SK-N-SH (cell line): ENCODE results near the gene TCTN1. TPM values are rescaled to one million over a fixed set of nuclear protein-coding genes. Genes with fewer than 3 reads are reported as not detected.

Source experiments
- CTCF ChIA-PET: fragments of 300-600, 350-600 bp; formaldehyde crosslinking; extraction: SDS; loops from one replicate; lab custom pipeline; 2021; lab: Yijun Ruan, JAX
- POLR2A ChIA-PET: fragments of 350-600 bp; sonication (Branson Sonifier 250); formaldehyde crosslinking; extraction: SDS; loops from one replicate; lab custom pipeline; 2020; ENCODE audit warnings: antibody characterized with exemption, inconsistent platforms; lab: Yijun Ruan, JAX
- DNase-seq: peaks from one replicate; pipeline ENCODE4 v3.0.0; 2012
- H2AFZ ChIP-seq: fragments of 200-600 bp; sonication (generic); 2 replicates; pipeline ENCODE4 v1.8.1; 2016; ENCODE audit warnings: antibody characterized with exemption, mild to moderate bottlenecking, low read depth
- H3F3A ChIP-seq: fragments of 200-600 bp; sonication (generic); replicated peaks from 2 replicates; pipeline ENCODE3; 2016; ENCODE audit warnings: antibody characterized with exemption, mild to moderate bottlenecking; ENCODE audit not compliant: insufficient read depth
- H3K27ac ChIP-seq, 2 experiments: fragments of 200-500 bp in 1 of 2; fragments of 200-600 bp in 1 of 2; sonication (Bioruptor generic) in 1 of 2; sonication (generic), shearing (Covaris generic) in 1 of 2; 2 replicates each; pipeline versions ENCODE4 v1.5.1 to v1.6.1; 2014 to 2016; ENCODE audit warnings: low read depth in 2 of 2, inconsistent platforms in 1 of 2, low read length in 1 of 2, mild to moderate bottlenecking in 1 of 2, mixed read lengths in 1 of 2
- H3K27me3 ChIP-seq: fragments of 200-600 bp; sonication (generic), shearing (Covaris generic); 2 replicates; pipeline ENCODE4 v1.6.1; 2016; ENCODE audit warnings: mixed run types; ENCODE audit not compliant: insufficient read depth
- H3K36me3 ChIP-seq, 2 experiments: fragments of 200-500 bp in 1 of 2; fragments of 200-600 bp in 1 of 2; sonication (Bioruptor generic) in 1 of 2; sonication (generic) in 1 of 2; replicated peaks in 1 of 2; 2 replicates each; pipeline versions ENCODE3 to v1.5.1; 2014 to 2016; ENCODE audit warnings: low read length in 1 of 2, mild to moderate bottlenecking in 1 of 2; ENCODE audit not compliant: insufficient read depth in 2 of 2, control insufficient read depth in 1 of 2
- H3K4me1 ChIP-seq, 2 experiments: fragments of 200-500 bp in 1 of 2; fragments of 200-600 bp in 1 of 2; sonication (Bioruptor generic) in 1 of 2; sonication (generic), shearing (Covaris generic) in 1 of 2; 2 replicates each; pipeline versions ENCODE4 v1.5.1 to v1.6.1; 2014 to 2016; ENCODE audit warnings: low read depth in 1 of 2, low read length in 1 of 2, mixed run types in 1 of 2; ENCODE audit not compliant: insufficient read depth in 2 of 2, control insufficient read depth in 1 of 2
- H3K4me2 ChIP-seq: fragments of 200-600 bp; sonication (generic), shearing (Covaris generic); 2 replicates; pipeline ENCODE4 v1.6.1; 2017; ENCODE audit warnings: mixed run types
- H3K4me3 ChIP-seq, 2 experiments: fragments of 200-500 bp in 1 of 2; fragments of 200-600 bp in 1 of 2; sonication (Bioruptor generic) in 1 of 2; sonication (generic), shearing (Covaris generic) in 1 of 2; 2 replicates each; pipeline versions ENCODE4 v1.5.1 to v1.8.1; 2014 to 2016; ENCODE audit warnings: low read depth in 2 of 2, inconsistent platforms in 1 of 2, low read length in 1 of 2, mild to moderate bottlenecking in 1 of 2, mixed read lengths in 1 of 2, moderate library complexity in 1 of 2
- H3K79me2 ChIP-seq: fragments of 200-600 bp; sonication (generic); 2 replicates; pipeline ENCODE4 v1.8.1; 2017; ENCODE audit warnings: mild to moderate bottlenecking; ENCODE audit not compliant: insufficient read depth
- H3K9ac ChIP-seq: fragments of 200-600 bp; sonication (generic); 2 replicates; pipeline ENCODE4 v1.6.1; 2017; ENCODE audit warnings: mixed run types
- H3K9me2 ChIP-seq: fragments of 200-600 bp; sonication (generic); 2 replicates; pipeline ENCODE4 v1.6.1; 2017; ENCODE audit warnings: mixed run types
- H3K9me3 ChIP-seq: fragments of 200-600 bp; sonication (generic); 2 replicates; pipeline ENCODE4 v1.6.1; 2017; ENCODE audit warnings: mixed run types, mild to moderate bottlenecking, moderate library complexity
- H4K20me1 ChIP-seq: fragments of 200-600 bp; sonication (generic); 2 replicates; pipeline ENCODE4 v1.6.1; 2017; ENCODE audit warnings: mild to moderate bottlenecking, mixed run types; ENCODE audit not compliant: insufficient read depth
- ELF1 ChIP-seq: IDR thresholded peaks from 2 replicates; pipeline ENCODE4 v1.4.0; 2012
- FOXM1 ChIP-seq: IDR thresholded peaks from 2 replicates; pipeline ENCODE4 v1.4.0; 2012; ENCODE audit warnings: low read depth, mild to moderate bottlenecking
- GATA2 ChIP-seq: sonication (generic); formaldehyde crosslinking; IDR thresholded peaks from 2 replicates; pipeline ENCODE4 v1.5.0; 2020; ENCODE audit warnings: mild to moderate bottlenecking, missing genetic modification reagents
- MEF2A ChIP-seq: IDR thresholded peaks from 2 replicates; pipeline ENCODE4 v1.4.0; 2012; ENCODE audit warnings: low read depth, borderline replicate concordance
- POLR2AphosphoS5 ChIP-seq: IDR thresholded peaks from 2 replicates; pipeline ENCODE4 v1.6.1; 2012; ENCODE audit warnings: low read depth, low read length
- RCOR1 ChIP-seq: fragments of 150-350 bp; IDR thresholded peaks from 2 replicates; pipeline ENCODE4 v1.6.1; 2017; ENCODE audit warnings: antibody characterized with exemption, low read length
- REST ChIP-seq: IDR thresholded peaks from 2 replicates; pipeline ENCODE4 v1.6.1; 2012; ENCODE audit warnings: mild to moderate bottlenecking, low read depth, low read length, moderate library complexity
- SMC3 ChIP-seq: IDR thresholded peaks from 2 replicates; pipeline ENCODE4 v1.6.1; 2012; ENCODE audit warnings: low read depth, low read length, improper control_type of control experiment
- TEAD4 ChIP-seq: IDR thresholded peaks from 2 replicates; pipeline ENCODE4 v1.4.0; 2012; ENCODE audit warnings: mild to moderate bottlenecking, borderline replicate concordance; ENCODE audit not compliant: insufficient read depth
- WGBS: methylation state at CpG from one replicate; pipeline ENCODE4 v1.1.6; 2017; ENCODE audit warnings: low lambda C conversion rate; 5-methylcytosine and 5-hydroxymethylcytosine counted together
- polyA plus RNA-seq, 3 experiments: library from polyadenylated mRNA; depleted of rRNA; stranded (reverse); fragments of >200 nt; gene quantifications; 2 replicates each; pipeline ENCODE4 v1.2.3, GENCODE V29; 2012

Gene TCTN1
- polyA plus RNA-seq, 1 of the 3 experiments (the other 2 are of a cell fraction) = 40.2 TPM

GRCh38 chr12:110590059-110590458, 23.9 kb upstream of the TCTN1 start:
- Histone ChIP-seq H3K27me3 (no peaks in the 10 kb centered on the region), H3K4me1 (peaks cover 0 to 2% of the 10 kb centered on the region in 2 experiments; a peak in 1 of 4 replicates), H4K20me1 (no peaks in the 10 kb centered on the region), H3K36me3 (no peaks in the 10 kb centered on the region), H3K4me2 (no peak overlapping the region), H3K9me3 (no peaks in the 10 kb centered on the region), H3F3A (no peaks in the 10 kb centered on the region), H3K79me2 (no peaks in the 10 kb centered on the region), H3K4me3 (no peak overlapping the region), H2AFZ (no peak overlapping the region), H3K9ac (no peak overlapping the region), H3K27ac (no peak overlapping the region), H3K9me2 (no peaks in the 10 kb centered on the region)
- ChIA-PET CTCF (interaction anchor here (0.8 to 5.4 kb wide), 2 partner anchors 11 to 15 kb away, joined by 3 to 34 read pairs; no protein-coding TSS in a partner anchor), POLR2A (interaction anchor here (0.8 kb wide), 1 partner anchor 139 kb away, joined by 4 read pairs; no protein-coding TSS in a partner anchor)
- DNase-seq = no peak
- no peak for TF ChIP-seq POLR2AphosphoS5
- TF ChIP-seq RCOR1 = no peak
- no peak for TF ChIP-seq GATA2 (CRISPR knock-in tag)
- no peak for TF ChIP-seq SMC3
- no peak for TF ChIP-seq TEAD4
- no peak for TF ChIP-seq MEF2A
- WGBS = 92% methylated on average over 1 of the region's 1 CpG

GRCh38 chr12:110590806-110591326, 23.1 kb upstream of the TCTN1 start:
- ChIA-PET CTCF (interaction anchor here (0.6 to 5.4 kb wide), 5 partner anchors 10 to 298 kb away, joined by 3 to 34 read pairs (median 3); partner anchors contain the start of genes FAM216A and GPN3), POLR2A (no interaction called here)
- Histone ChIP-seq H2AFZ (0 out of 2 replicates have a peak overlapping the region, but pooled peaks have one; percentile 18), H4K20me1 (no peaks in the 10 kb centered on the region), H3K9ac (no peak overlapping the region), H3K79me2 (no peaks in the 10 kb centered on the region), H3K9me2 (no peaks in the 10 kb centered on the region), H3K27me3 (no peaks in the 10 kb centered on the region), H3F3A (no peaks in the 10 kb centered on the region), H3K4me1 (peaks cover 0 to 2% of the 10 kb centered on the region in 2 experiments; a peak in 1 of 4 replicates), H3K4me3 (no peak overlapping the region), H3K36me3 (no peaks in the 10 kb centered on the region), H3K4me2 (no peak overlapping the region), H3K9me3 (no peaks in the 10 kb centered on the region), H3K27ac (no peak overlapping the region; a peak in 1 of 4 replicates)
- no peak for DNase-seq
- TF ChIP-seq ELF1 (no peak), POLR2AphosphoS5 (no peak), REST (no peak), FOXM1 (no peak)
- WGBS = 91% methylated on average over 3 of the region's 3 CpGs
